GM19328 (cell line): Measurements from ENCODE around the gene POLR2B.

Experiments used
- ATAC-seq: cut with Tn5 transposase; IDR thresholded peaks from one replicate; pipeline ENCODE4 v1.9.1; 2021; ENCODE audit warnings: mild to moderate bottlenecking, moderate library complexity; ENCODE audit not compliant: unreplicated experiment

POLR2B gene

GRCh38 chr4:57078685-57079521 is 100.2 kb downstream of the POLR2B start:
- no peak for ATAC-seq
